Skeletal muscle tissue (tissue), 4 donors: ENCODE data around the gene STK38. TPM values are rescaled to one million over a fixed set of nuclear protein-coding genes. Genes with fewer than 3 reads are reported as not detected.

Experiments
- H3K27ac ChIP-seq: one replicate; pipeline ENCODE4 v1.7.0; 2013; ENCODE audit warnings: mild to moderate bottlenecking, low read depth, low read length, inconsistent platforms
- H3K27me3 ChIP-seq, 3 donors: one replicate each; pipeline ENCODE4 v1.7.0; 2013; ENCODE audit warnings: low read length in 3 of 3; ENCODE audit not compliant: control insufficient read depth in 3 of 3, insufficient read depth in 3 of 3
- H3K36me3 ChIP-seq, 3 donors: one replicate each; pipeline ENCODE4 v1.7.0; 2013; ENCODE audit warnings: low read length in 3 of 3; ENCODE audit not compliant: control insufficient read depth in 3 of 3, insufficient read depth in 3 of 3
- H3K4me1 ChIP-seq, 3 donors: one replicate each; pipeline ENCODE4 v1.7.0; 2013; ENCODE audit warnings: low read length in 3 of 3, mild to moderate bottlenecking in 3 of 3; ENCODE audit not compliant: control insufficient read depth in 3 of 3, insufficient read depth in 3 of 3
- H3K4me3 ChIP-seq, 3 donors: one replicate each; pipeline ENCODE4 v1.7.0; 2013; ENCODE audit warnings: low read length in 3 of 3
- H3K9ac ChIP-seq, 3 donors: one replicate each; pipeline ENCODE4 v1.7.0; 2013; ENCODE audit warnings: low read length in 3 of 3, mild to moderate bottlenecking in 3 of 3, moderate library complexity in 2 of 3, low read depth in 1 of 3
- H3K9me3 ChIP-seq, 3 donors: one replicate each; pipeline ENCODE4 v1.7.0; 2013; ENCODE audit warnings: low read length in 3 of 3; ENCODE audit not compliant: control insufficient read depth in 3 of 3
- total RNA-seq: library from RNA; depleted of rRNA; stranded (reverse); fragments of >200 nt; gene quantifications from one replicate; pipeline ENCODE4 v1.2.3, GENCODE V29; 2014
- donor health status: Osteomylitis.

The STK38 gene
- total RNA-seq, 1 donor from 2014 or later = 16.2 TPM

GRCh38 chr6:36525346-36525745 is 21.9 kb downstream of the STK38 start:
- Histone ChIP-seq H3K4me1 (peaks cover 5 to 7% (median 7%) of the 10 kb centered on the region in 3 donors), H3K27me3 (no peaks in the 10 kb centered on the region), H3K36me3 (peaks cover 12 to 19% (median 17%) of the 10 kb centered on the region in 3 donors), H3K4me3 (no peak overlapping the region), H3K27ac (no peak overlapping the region), H3K9ac (no peak overlapping the region), H3K9me3 (no peaks in the 10 kb centered on the region)

GRCh38 chr6:36524871-36525270 is 22.4 kb downstream of the STK38 start:
- no peaks in the 10 kb centered on the region for H3K9me3 ChIP-seq

GRCh38 chr6:36523936-36524499 is 23.3 kb downstream of the STK38 start:
- H3K27me3 ChIP-seq = no peaks in the 10 kb centered on the region
- peaks cover 5 to 7% (median 7%) of the 10 kb centered on the region in 3 donors for H3K4me1 ChIP-seq
- no peak overlapping the region for H3K9ac ChIP-seq
- peaks cover 12 to 28% (median 21%) of the 10 kb centered on the region in 3 donors for H3K36me3 ChIP-seq
- H3K9me3 ChIP-seq = no peaks in the 10 kb centered on the region
- no peak overlapping the region for H3K4me3 ChIP-seq
- no peak overlapping the region for H3K27ac ChIP-seq

More at GRCh38 chr6:36524871-36525270, 22.4 kb downstream of the STK38 start:
- Histone ChIP-seq H3K27ac (no peak overlapping the region), H3K4me1 (peaks cover 5 to 7% (median 7%) of the 10 kb centered on the region in 3 donors), H3K9ac (no peak overlapping the region), H3K4me3 (no peak overlapping the region), H3K27me3 (no peaks in the 10 kb centered on the region), H3K36me3 (peaks cover 12 to 24% (median 17%) of the 10 kb centered on the region in 3 donors)

- Histone ChIP-seq H3K27ac (no peak overlapping the region), H3K9me3 (no peaks in the 10 kb centered on the region), H3K9ac (no peak overlapping the region), H3K36me3 (peaks cover 12 to 28% (median 23%) of the 10 kb centered on the region in 3 donors), H3K27me3 (no peaks in the 10 kb centered on the region), H3K4me3 (no peak overlapping the region), H3K4me1 (peaks cover 4 to 6% (median 6%) of the 10 kb centered on the region in 3 donors)
Observed at GRCh38 chr6:36523451-36523850, 23.8 kb downstream of the STK38 start.

GRCh38 chr6:36519352-36519751 is 27.9 kb downstream of the STK38 start:
- no peaks in the 10 kb centered on the region for H3K9me3 ChIP-seq
- no peak overlapping the region for H3K4me3 ChIP-seq
- H3K27me3 ChIP-seq = no peaks in the 10 kb centered on the region
- H3K27ac ChIP-seq = no peak overlapping the region
- peaks cover 11 to 30% (median 30%) of the 10 kb centered on the region in 3 donors for H3K36me3 ChIP-seq
- no peaks in the 10 kb centered on the region for H3K4me1 ChIP-seq
- no peak overlapping the region for H3K9ac ChIP-seq

DNA sequence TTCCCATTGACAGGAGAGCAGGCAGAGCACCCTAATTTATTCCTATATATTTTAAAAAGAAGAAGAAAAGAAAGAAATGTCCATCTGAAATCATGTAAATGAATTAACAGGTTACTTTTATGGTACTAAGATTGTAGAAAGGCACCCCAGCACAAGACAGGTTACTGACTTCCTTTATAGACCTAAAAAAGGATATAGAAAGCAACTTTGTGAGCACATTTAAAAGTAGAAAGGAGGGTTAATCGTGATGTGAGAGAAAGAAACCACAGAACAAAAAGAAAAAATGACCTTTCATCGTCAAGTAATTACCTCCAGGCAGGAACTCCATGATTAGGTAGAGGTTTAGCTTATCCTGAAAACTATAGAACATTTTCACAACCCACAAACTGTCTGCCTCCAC is 29.9 kb downstream of the STK38 start:
- Histone ChIP-seq H3K27me3 (no peaks in the 10 kb centered on the region), H3K36me3 (peaks cover 11 to 21% (median 21%) of the 10 kb centered on the region in 3 donors), H3K9me3 (no peaks in the 10 kb centered on the region), H3K4me1 (no peaks in the 10 kb centered on the region), H3K27ac (no peak overlapping the region), H3K4me3 (no peak overlapping the region), H3K9ac (no peak overlapping the region)

- no peak overlapping the region for H3K27ac ChIP-seq
- no peaks in the 10 kb centered on the region for H3K27me3 ChIP-seq
- H3K36me3 ChIP-seq = peaks cover 7 to 23% (median 21%) of the 10 kb centered on the region in 3 donors
Observed at GRCh38 chr6:36516988-36517387, 30.3 kb downstream of the STK38 start.

GRCh38 chr6:36516559-36516958 is 30.7 kb downstream of the STK38 start:
- Histone ChIP-seq H3K4me1 (no peaks in the 10 kb centered on the region), H3K27ac (no peak overlapping the region), H3K9ac (no peak overlapping the region), H3K4me3 (no peak overlapping the region), H3K27me3 (no peaks in the 10 kb centered on the region), H3K36me3 (peaks cover 4 to 24% (median 21%) of the 10 kb centered on the region in 3 donors), H3K9me3 (no peaks in the 10 kb centered on the region)

More at GRCh38 chr6:36516988-36517387, 30.3 kb downstream of the STK38 start:
- Histone ChIP-seq H3K9me3 (no peaks in the 10 kb centered on the region), H3K9ac (no peak overlapping the region), H3K4me1 (no peaks in the 10 kb centered on the region), H3K4me3 (no peak overlapping the region)

DNA sequence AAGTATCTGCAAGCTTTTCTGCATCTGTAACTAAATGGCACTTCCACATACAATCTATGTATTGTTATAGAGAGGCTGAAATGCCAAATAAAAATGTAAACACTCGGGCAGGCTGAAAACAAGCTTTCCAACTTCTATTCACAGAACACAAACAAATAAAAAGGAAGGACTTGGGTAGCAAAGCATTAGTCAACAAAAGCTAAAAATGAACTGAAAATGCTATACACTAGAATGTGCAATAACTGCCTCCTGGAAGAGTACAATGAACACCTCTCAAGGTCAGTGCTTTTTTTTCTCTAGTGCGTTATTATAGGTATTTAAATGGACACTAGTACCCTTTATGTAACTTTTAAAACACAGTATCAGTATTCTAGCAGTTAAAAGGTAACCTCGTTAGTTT is 31.4 kb downstream of the STK38 start:
- peaks cover 5 to 25% (median 21%) of the 10 kb centered on the region in 3 donors for H3K36me3 ChIP-seq
- H3K9me3 ChIP-seq = no peaks in the 10 kb centered on the region
- no peak overlapping the region for H3K9ac ChIP-seq
- H3K4me3 ChIP-seq = no peak overlapping the region
- H3K27ac ChIP-seq = no peak overlapping the region
- H3K27me3 ChIP-seq = no peaks in the 10 kb centered on the region
- H3K4me1 ChIP-seq = no peaks in the 10 kb centered on the region

- H3K36me3 ChIP-seq = peaks cover 5 to 25% (median 15%) of the 10 kb centered on the region in 3 donors
- no peaks in the 10 kb centered on the region for H3K4me1 ChIP-seq
- H3K27ac ChIP-seq = no peak overlapping the region
- no peak overlapping the region for H3K4me3 ChIP-seq
- H3K27me3 ChIP-seq = no peaks in the 10 kb centered on the region
- H3K9ac ChIP-seq = no peak overlapping the region
- H3K9me3 ChIP-seq = no peaks in the 10 kb centered on the region
Observed at GRCh38 chr6:36514554-36515456, 32.5 kb downstream of the STK38 start.
